SK-N-MC (cell line): ENCODE results near the gene TBC1D2B.

Source experiments
- EZH2 ChIP-seq: fragments of 200-600 bp; sonication (generic); IDR thresholded peaks from one replicate; pipeline ENCODE4 v1.6.1; 2017; ENCODE audit warnings: antibody characterized with exemption
- POLR2AphosphoS5 ChIP-seq: IDR thresholded peaks from 2 replicates; pipeline ENCODE4 v1.6.1; 2012; ENCODE audit warnings: mild to moderate bottlenecking, low read depth, low read length, borderline replicate concordance

DNA sequence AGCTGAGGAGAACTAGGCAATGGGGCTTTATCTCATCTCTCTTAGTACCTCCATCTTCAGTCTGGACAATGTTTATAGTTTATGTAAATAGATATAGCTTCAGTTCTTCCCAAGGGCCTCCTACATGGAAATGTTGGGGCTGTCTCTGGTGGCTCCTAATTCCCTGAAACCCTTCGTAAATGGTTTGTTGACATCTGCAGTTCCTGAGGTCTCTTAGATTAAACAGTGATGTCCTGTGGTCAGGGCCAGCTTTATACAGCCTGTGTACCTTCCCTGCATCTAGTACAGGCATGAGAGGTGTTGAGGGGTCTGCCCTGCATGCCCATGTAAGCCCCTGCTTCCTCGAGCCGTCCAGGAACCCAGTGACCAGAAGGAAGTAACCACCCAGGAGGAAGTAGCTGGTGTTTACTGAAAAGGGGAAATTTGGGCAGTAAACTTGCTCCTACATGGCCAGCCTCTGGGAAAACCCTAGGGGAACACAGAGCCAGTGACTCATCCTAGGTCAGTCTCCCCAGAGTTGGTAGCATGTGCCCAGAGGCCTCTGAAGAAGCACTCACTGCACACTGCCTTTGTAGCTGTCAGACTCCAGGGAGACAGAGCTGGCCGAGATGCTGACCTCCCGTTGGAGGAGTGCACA is 4.7 kb upstream of the TBC1D2B start:
- no peak for TF ChIP-seq EZH2
- TF ChIP-seq POLR2AphosphoS5 = no peak
